T-helper 2 cell treated with Interferon-gamma antibody and Interleukin-4, amounts not matched to agents 100 ng/mL and 5 ng/mL, for 36 hours (primary cell): ENCODE data around the gene RORC. TPM values are rescaled to one million over a fixed set of nuclear protein-coding genes. Genes with fewer than 3 reads are reported as not detected.
"Not testable (repeated sequence)": the region's sequence is repeated elsewhere in the genome, so short reads cannot be mapped to it uniquely, and the experiment has no call there.

Experiments used
- intact Hi-C: fragments of 100-400 bp; cut with micrococcal nuclease; formaldehyde crosslinking; loops from one replicate; pipeline ENCODE4 v1.15.1; 2023
- total RNA-seq: library from RNA; stranded (reverse); gene quantifications from 2 replicates; pipeline ENCODE4 v1.2.3, GENCODE V29; 2022

RORC gene
- total RNA-seq, 1 donor from 2014 or later, result 0.32 TPM

DNA sequence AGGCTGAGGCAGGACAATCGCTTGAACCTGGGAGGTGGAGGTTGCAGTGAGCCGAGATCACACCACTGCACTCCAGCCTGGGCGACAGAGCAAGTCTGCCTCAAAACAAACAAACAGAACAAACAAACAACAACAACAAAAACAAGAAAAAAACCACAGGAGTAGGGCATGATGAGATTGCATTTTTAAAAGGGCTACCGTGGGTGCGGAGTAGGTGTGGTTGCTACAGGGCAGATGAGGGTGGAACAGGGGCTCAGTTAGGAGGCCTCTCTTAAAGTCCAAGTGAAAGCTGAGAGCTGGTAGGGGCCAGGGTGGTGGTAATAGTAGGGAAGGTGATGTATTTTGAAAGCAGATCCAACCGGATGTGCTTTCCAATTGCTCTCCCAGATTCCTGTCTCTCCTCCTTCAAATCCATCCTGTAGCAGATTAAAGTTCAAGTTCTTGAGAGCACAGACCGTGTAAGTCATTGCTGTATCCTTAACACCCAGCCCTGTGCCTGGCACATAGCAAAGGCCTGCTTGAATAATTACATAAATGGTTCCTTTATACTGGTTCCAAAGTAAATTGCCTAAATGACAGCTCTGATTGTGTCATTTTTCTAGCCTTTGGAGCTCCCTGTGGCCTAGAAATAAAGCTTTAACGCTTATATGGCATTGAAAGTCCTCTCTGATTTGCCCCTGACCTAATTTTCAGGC is 22.2 kb downstream of the RORC start:
- intact Hi-C loops, result no loop called here

DNA sequence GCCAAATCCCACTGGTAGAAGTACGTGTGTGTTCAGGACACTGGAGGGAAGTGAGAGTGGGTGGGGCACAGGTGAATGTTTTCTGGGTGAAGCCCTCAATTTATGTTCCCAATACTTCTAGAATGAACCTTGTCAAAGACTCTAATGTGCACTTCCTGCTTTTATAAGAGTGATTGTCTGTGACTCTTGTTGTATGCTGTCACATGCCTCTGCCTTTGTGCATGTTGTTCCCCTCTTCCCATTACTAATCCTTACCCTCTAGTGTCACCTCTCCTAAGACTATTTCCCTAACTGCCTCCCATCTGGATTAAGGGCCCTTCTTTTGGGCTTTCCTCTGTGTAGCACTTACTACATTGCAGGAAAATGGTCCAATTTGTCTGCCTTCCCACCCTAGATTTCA is 23.8 kb downstream of the RORC start:
- intact Hi-C loops, result no loop called here

DNA sequence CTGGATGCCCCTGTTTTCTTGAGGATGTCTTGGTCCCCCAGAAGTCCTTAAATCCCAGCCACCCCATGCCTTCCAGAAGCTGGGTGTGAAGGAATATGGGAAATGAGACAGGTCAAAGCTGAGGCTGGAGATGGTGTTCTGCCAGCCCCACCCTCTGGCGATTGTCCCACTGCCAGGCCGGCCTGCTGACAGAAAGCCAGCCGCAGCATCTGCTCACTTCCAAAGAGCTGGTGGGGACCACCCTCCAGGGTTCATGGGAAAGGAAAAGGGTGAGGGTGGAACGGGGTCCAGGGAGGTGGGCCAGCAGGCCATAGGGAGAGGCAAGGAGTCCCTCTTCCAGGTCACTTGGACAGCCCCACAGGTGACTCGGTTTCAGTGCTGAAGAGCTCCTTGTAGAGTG is 24.5 kb downstream of the RORC start:
- intact Hi-C loops, result no loop called here

DNA sequence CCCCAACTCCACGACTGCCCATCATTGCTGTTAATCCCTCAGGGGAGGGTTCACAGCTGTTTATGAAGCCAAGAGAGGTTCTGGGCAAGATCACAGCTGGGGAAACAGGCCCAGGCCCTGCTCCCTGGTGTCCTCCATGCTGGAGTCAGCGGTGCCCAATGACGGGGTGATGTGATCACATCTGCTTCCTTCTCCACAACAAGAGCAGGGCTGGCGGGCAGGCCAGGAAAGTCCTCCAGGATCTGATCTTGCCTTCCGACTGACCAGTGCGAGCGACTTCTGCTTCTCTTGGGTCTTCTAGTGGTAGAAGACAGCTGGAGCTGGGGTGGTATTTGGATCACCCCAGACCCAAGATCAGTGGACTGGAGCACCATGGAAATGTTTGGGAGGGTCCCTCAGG is 25.4 kb downstream of the RORC start:
- intact Hi-C loops, result no loop called here

DNA sequence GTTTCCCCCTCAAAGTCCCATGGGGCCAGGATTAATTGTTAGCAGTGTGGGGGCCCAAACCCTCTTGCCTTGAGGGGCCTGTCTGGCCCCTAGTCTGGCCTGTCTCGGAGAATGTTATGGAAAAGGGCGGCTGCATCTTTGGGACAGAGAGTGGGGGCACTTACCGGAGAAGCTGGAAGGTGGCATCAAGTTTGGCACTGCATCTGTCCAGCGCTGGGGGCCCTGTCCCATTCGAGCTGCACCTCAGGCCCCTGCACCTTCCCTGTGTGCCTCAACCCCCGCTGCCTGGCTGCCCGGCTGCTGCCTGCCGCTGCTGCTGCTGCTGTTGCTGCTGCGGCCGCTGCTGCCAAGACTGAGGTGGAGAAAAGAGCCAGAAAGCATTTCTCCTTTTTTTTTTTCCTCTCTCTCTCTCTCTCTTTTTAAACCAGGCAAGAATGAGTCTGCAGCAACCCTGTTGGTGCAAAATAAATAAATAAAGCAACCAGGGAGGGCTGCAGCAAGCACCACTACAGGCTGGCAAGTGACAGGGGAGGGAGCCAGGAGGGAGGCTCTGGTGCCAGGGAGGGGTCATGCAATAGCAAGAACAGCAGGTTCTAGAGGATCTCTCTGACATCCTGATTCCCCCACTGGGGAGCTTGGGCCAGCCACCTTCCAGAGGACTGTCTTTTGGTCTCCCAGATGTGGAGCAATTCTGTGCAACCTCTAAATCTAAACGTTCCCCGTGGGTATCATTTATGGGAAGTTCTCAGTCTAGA is 26.4 kb downstream of the RORC start, which contains the start of gene LINGO4:
TSS of gene LINGO4 (minus strand) at position 354 of the 755 bp plus-strand sequence. CDS start 2,715 bp downstream, outside the sequence.
- intact Hi-C loops, result no loop called here

DNA sequence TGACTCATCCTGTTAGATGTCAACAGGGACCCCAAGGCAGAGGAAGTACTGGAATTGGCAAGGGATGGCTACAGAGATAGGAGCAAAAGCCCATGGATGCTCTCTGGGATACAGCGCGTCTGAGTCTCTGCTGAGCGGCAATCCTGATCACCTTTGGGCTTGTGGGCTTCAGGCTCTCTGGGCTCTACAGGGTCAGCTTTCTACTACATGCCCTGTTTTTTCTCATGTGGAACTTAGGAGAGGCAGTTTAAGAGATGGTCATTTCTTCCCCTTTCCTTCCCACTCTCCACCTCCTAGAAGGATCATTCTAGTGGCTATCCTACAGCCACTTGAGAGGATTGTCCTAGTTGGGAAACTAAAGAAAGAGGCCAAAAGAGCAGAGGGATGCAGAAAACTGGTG is 27.7 kb downstream of the RORC start:
- intact Hi-C loops, result no loop called here

DNA sequence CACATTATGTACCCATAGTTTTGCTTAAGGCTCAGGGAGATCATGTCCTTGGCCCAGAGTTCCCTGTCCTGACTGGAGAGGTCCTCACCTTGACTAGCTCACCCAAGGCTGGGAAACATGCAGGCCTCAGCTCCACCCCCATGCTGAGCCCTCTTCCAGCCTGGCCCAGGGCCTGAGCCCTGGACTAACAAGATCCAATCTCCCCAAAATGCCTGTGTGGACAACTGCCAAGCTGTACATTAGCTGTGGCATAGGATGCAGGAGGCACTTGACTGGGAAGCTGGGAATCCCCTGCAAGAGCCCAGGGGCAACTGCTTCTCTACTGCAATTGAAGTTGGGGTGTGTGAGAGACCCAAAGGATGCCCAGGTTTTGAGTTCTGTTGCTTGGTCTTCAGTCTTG is 28.4 kb downstream of the RORC start:
- intact Hi-C loops, result no loop called here

DNA sequence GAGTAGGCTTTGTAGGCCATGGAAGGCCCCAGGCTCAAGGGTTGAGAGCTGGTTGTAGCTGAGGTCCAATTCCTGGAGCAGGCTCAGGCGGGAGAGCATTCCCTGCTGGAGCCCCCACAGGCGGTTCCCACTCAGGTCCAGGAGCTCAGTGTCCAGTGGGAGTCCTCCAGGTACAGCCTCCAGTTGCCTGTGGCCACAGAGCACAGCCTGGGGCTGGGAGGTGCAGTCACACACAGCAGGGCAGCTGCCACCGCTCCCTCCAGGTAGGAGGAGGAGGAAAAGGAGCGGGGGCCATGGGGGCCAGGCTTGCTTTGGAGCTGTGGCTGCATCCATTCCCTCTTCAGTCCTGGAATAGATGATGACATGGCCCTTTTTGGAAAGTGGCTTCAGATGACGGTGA is 29.2 kb downstream of the RORC start:
- intact Hi-C loops, result no loop called here

DNA sequence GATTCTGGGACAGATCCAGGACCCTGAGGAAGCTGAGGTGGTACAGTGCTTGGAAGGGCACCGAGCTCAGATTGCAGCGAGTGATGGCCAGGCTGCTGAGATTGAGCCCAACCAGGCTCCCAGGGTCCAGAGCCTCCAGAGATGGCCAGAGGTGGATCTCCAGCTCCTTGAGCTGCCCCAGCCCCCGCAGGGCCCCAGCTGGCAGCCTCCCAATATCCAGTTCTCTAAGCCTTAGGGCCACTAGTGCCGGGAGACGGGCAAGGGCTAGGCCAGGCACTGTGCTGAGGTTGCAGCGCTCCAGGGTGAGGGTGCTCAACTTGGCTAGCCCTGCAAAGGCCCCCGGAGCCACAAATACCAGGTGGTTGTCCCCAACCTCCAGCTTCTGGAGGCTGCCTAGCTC is 29.8 kb downstream of the RORC start:
- intact Hi-C loops, result no loop called here

DNA sequence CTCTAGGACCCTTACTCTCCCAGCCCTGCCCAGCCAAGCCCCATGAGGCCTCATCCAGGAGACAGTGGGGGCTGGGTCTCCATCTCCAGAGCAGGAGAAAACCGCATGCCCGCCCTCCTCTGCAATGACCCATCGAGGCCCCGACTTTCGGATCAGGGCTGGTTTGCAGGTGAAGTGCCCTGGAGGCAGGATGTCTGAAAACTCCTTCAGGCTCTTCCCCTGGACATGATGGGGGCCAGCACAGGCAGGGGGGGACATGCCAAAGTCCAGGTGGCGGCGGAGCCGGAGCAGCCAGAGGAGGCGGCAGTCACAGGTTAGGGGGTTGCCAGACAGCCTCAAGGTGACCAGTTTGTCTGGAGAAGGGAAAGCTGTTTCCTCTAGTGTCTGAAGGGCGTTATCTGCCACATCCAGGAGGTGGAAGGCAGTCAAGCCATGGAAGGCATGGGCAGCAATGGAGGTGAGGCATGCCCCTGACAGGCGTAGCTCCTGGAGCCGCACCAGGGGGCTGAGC is 30.2 kb downstream of the RORC start:
- intact Hi-C loops, result no loop called here

DNA sequence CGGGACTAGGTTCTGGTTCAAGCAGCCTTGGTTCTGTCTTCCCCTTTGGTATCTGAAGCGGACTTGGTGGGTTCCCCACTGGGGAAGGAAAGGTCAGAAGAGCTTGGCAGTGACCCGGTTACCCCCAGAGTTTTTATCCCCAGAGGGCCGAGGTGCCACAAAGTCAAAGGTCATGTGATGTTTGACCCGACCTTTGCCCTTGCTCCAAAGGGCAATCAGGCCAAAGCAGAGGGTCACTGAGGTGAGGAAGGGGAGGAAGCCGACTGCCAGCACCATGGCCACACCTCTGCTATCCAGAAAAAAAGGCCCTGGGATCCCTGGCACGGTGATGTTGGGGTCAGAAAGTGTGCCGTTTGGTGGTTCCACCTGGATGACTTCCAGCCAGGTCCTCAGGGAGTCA is 30.8 kb downstream of the RORC start:
- intact Hi-C loops, result no loop called here

DNA sequence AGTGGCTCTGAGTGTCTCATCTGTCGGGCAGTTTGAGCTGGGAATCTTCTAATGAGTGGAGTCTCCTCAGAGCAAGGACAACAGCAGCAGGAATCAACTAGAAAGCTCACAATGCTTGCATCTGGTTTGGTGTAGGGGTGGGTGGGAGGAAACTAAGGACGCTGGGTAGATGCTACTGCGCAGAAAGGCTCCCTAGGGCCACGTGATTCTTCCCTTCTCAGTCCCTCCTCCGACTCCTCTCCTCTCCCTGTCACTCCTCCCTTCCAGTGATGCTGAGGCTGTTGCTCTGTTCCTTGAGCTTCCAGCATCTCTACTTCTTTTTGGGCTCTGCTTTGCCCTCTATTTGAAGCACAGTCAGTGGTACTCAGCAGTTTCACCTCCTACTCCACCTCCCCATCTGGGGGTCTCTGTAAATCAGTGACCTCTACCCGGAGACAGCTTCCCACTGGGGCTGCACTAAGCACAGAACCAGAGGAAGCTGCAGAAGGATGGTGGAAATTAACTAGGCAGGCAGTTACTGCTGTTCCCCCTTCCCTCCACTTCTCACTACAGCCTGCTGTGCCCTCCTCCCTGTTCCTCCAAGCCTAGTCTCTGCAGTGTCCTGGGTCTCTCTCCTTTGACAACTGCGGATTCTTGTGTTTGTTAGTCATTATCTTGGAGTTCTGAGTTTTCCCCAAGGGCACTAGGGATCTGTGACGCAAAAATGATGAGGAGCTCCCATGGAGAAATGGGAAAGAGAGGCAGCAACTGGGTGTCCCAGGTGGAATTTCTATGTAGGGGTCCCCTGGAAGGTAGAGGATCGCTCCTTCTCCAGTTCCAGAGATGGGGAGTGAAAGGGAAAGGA is 32.2 kb downstream of the RORC start:
- intact Hi-C loops, result no loop called here

DNA sequence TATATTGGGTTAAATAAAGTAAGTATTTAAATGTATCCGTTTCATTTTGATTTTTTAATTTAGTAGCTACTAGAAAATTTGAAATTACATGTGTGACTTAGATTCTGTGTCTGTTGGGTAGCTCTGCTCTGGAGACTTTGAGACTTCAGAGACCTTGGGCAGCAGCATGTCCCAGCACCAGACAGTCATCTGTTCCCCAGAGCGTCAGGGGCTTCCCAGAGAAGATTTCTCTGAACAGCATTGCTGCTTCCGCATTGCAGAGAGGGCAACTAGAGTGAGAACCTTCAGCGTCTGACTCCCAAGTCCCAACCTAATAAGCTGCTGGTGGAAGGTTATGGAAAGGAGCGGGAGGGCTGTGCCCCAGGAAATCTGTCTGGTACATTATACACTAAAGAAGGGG is 33.0 kb downstream of the RORC start:
- intact Hi-C loops, result no loop called here

DNA sequence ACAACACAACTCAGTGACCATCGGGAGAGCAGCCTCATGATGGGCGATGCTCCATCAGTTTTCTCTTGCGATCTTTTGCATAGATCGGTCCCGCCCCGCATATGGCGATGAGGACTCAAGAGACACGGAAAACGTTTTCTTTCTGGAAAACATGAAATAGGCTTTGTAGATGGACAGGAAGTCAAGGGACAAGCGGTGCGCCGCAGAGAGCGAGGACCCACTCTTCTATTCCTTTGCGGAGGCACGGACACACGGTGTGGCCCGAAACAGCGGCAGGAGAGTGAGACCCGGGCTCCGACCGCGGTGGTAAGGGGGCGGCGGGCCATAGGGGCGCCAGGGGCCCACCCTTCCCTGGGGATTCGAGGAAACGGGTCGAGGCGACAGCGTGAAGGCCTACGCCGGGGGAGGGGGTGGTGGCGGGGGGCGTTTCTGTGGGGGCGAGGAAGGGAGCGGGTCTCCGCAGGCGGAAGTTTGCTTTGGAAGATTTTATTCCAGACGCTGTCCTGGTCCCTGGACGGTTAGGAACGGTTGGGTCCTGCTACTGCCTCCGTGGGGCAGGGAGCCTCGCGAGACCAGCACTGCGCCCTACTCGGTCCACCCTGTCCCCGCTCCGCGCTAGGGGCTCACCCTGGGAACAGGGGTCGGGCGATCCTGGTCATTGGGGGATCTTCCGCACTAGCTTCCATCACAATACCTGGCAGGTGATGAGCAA is 40.5 kb downstream of the RORC start:
- intact Hi-C loops, result loop anchor here (1.0 to 5.0 kb wide), 5 partner anchors 28 to 244 kb away; partner anchors contain the start of genes C2CD4D, MRPL9 and S100A10

DNA sequence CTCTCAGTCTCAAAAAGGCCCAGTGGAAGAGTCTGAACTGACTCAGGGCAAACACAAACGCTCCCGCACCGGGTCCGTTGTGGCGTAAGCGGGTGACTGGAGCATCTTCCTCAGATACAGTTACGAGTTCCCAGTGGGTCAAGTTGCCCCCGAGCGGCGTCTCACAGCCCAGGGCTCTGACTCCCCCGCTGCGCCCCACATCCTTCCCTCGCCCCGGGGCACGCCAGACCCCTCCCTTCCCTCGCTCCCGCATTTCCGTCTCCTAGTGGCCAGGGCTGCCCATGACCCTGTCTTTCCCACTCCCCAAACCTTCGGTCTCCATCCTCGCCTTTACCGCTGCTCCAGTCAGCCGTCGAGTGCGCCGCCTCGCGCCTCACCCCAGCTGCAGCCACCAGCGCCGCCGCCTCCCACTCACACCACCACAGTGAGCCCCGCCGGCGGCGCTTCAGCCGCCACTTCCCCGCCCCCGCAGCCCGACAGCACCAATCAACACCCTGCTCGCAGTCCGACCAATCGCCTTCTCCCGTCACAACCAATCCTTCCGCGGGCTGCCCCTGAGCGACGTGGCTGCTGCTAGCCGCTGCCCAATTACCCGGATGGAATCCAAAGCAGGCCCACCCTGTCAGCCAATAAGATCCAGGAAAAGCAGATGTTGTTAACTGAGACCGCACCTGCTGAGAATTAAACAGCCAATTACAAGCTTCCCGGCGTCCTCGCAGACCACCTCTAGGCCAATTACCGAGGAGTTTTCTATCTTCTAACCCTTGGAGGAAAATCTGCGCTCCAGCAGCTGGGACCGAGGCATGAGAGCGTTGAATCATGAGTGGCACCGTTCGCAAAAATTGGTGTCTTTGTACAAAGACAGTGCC is 41.3 kb downstream of the RORC start, which contains the start of gene TDRKH:
TSS of gene TDRKH (minus strand) at position 430 of the 869 bp plus-strand sequence. CDS start 7,478 bp downstream, outside the sequence.
- intact Hi-C loops, result loop anchor here (1.0 to 5.0 kb wide), 5 partner anchors 27 to 244 kb away; partner anchors contain the start of genes C2CD4D, MRPL9 and S100A10

DNA sequence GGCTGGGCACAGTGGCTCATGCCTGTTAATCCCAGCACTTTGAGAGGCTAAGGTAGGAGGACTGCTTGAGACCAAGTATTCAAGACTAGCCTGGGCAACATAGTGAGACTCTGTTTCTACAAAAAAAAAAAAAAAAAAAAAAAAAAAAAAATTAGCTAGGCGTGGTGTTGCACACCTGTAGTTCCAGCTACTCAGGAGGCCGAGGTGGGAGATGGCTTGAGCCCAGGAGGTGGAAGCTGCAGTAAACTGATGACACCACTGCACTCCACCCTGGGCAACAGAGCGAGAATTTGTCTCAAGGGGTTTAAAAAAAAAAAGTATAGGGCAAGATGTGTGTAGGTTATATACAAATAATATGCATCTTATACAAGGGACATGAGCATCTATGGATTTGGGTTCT is 43.9 kb downstream of the RORC start:
- intact Hi-C loops, result no loop called here

DNA sequence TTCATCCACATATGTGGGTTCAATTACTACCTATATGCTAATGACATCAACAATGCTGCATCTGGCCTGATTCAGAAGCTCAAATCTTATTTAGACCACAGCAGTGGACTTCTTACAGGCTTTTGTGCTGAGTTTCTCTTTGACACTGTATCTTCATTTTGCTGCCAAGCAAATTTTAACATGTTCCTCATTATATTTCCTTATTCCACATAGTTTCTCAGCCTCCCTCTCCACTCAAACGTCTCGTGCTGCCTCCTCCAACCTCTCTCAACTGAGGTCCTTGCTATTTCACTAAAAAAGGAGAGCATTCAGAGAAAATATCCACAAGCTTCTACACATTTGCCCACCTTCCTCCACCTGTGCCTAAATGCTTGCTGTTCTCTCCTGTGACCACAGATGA is 47.8 kb downstream of the RORC start:
- intact Hi-C loops, result no loop called here

DNA sequence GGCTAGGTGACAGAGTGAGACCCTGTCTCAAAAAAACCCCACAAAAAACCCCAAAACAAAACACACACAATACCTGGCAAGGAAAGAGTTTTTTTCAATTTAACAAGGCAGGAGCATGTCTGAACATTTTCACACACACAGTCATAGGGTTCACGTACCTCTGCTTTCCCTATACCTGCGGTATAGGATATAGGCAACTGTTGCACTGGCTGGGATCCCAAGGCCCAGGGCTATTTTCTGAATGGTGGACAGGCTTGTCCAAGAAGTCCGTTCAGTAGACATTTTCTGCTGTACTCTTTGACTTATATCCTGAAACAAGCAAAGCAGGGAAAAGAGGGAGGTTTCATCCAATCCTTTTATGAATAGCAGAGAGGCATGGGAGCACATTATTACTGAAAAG is 48.9 kb downstream of the RORC start:
- intact Hi-C loops, result no loop called here

DNA sequence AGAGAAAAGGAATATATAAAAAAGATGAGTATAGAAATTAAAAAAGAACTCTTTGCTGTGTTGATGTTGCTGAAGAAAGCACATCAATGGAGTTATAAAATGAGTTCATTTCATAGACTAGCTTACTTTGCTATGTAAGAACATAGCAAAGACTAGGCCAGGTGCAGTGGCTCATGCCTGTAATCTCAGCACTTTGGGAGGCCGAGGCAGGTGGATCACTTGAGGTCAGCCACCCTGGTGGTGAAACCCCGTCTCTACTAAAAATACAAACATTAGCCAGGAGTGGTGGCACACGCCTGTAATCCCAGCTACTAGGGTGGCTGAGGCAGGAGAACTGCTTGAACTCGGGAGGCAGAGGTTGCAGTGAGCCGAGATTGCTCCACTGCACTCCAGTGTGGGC is 49.6 kb downstream of the RORC start:
- intact Hi-C loops, result not testable (repeated sequence)

DNA sequence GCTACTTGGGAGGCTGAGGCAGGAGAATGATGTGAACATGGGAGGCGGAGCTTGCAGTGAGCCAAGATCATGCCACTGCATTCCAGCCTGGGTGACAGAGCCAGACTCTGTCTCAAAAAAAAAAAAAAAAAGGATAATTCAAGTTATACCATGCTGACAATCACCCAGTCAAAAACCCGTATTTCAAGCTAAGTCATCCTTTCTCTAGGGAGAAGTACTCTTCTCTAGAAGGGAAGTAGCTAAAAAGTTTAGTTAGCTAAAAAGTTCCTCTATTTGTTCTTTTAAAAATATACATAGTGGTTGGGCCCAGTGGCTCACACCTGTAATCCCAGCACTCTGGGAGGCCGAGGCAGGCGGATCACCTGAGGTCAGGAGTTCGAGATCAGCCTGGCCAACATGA is 50.9 kb downstream of the RORC start:
- intact Hi-C loops, result not testable (repeated sequence)
